HepG2 (cell line): ENCODE data around the gene C1orf115. TPM values are rescaled to one million over a fixed set of nuclear protein-coding genes. Genes with fewer than 3 reads are reported as not detected.

Experiments
- CEBPB ChIP-seq: IDR thresholded peaks from 2 replicates; pipeline ENCODE4 v1.6.1; 2011; ENCODE audit warnings: low read depth, low read length, improper control_type of control experiment, borderline replicate concordance
- GABPA ChIP-seq, 2 experiments: IDR thresholded peaks; 2 replicates each; pipeline ENCODE4 v1.6.1; 2011 to 2016; ENCODE audit warnings: low read depth in 2 of 2, low read length in 1 of 2, missing biosample characterization in 1 of 2, missing genetic modification characterization in 1 of 2
- GPN1 ChIP-seq: sonication (generic); formaldehyde crosslinking; IDR thresholded peaks from 2 replicates; pipeline ENCODE4 v1.5.1; 2020; ENCODE audit warnings: missing genetic modification reagents, borderline replicate concordance
- HNF4G ChIP-seq, 2 experiments: sonication (generic) in 1 of 2; formaldehyde crosslinking in 1 of 2; IDR thresholded peaks; 2 replicates each; pipeline versions ENCODE4 v1.4.0 to v1.6.1; 2011 to 2020; ENCODE audit warnings: borderline replicate concordance in 2 of 2, low read depth in 2 of 2, mild to moderate bottlenecking in 2 of 2, low read length in 1 of 2, missing genetic modification reagents in 1 of 2, moderate library complexity in 1 of 2
- KDM5B ChIP-seq: sonication (generic); formaldehyde crosslinking; IDR thresholded peaks from 2 replicates; pipeline ENCODE4 v1.4.0; 2020; ENCODE audit warnings: missing genetic modification reagents, mild to moderate bottlenecking, borderline replicate concordance
- KLF9 ChIP-seq: IDR thresholded peaks from 2 replicates; pipeline ENCODE4 v1.6.1; 2016; ENCODE audit warnings: low read depth
- SMARCC2 ChIP-seq: fragments of 450-650 bp; IDR thresholded peaks from 2 replicates; pipeline ENCODE4 v1.6.1; 2017; ENCODE audit warnings: antibody characterized with exemption, mild to moderate bottlenecking
- TAF15 ChIP-seq: fragments of 200-400 bp; formaldehyde crosslinking; IDR thresholded peaks from one replicate; pipeline ENCODE4 v1.6.1; 2018; ENCODE audit warnings: mild to moderate bottlenecking, low read depth, low read length; ENCODE audit not compliant: poor library complexity, severe bottlenecking
- U2AF2 ChIP-seq: fragments of 200-400 bp; formaldehyde crosslinking; IDR thresholded peaks from 2 replicates; pipeline ENCODE4 v1.6.1; 2017; ENCODE audit warnings: low read depth, mild to moderate bottlenecking, low read length
- YY1 ChIP-seq: IDR thresholded peaks from 2 replicates; pipeline ENCODE4 v1.6.1; 2011; ENCODE audit warnings: low read length, low read depth, moderate library complexity, mild to moderate bottlenecking; ENCODE audit not compliant: insufficient read depth, insufficient replicate concordance
- ZBTB21 ChIP-seq: sonication (generic); formaldehyde crosslinking; IDR thresholded peaks from 2 replicates; pipeline ENCODE4 v1.4.0; 2020; ENCODE audit warnings: missing genetic modification reagents
- ZIK1 ChIP-seq: sonication (generic); formaldehyde crosslinking; IDR thresholded peaks from 2 replicates; pipeline ENCODE4 v1.5.0; 2020; ENCODE audit warnings: mild to moderate bottlenecking, low read depth, missing genetic modification reagents, borderline replicate concordance
- ZNF180 ChIP-seq: sonication (generic); formaldehyde crosslinking; IDR thresholded peaks from 2 replicates; pipeline ENCODE4 v1.4.0; 2020; ENCODE audit warnings: low read depth, missing genetic modification reagents, borderline replicate concordance
- ZNF333 ChIP-seq: sonication (generic); formaldehyde crosslinking; IDR thresholded peaks from 2 replicates; pipeline ENCODE4 v1.4.0; 2020; ENCODE audit warnings: mild to moderate bottlenecking, missing genetic modification reagents, borderline replicate concordance
- ZNF430 ChIP-seq: sonication (generic); formaldehyde crosslinking; IDR thresholded peaks from 2 replicates; pipeline ENCODE4 v1.9.0; 2021; ENCODE audit warnings: mild to moderate bottlenecking, missing genetic modification reagents
- ZNF530 ChIP-seq: sonication (generic); formaldehyde crosslinking; IDR thresholded peaks from 2 replicates; pipeline ENCODE4 v1.5.0; 2020; ENCODE audit warnings: low read depth, mild to moderate bottlenecking, missing genetic modification reagents
- ZNF547 ChIP-seq: sonication (generic); formaldehyde crosslinking; IDR thresholded peaks from 2 replicates; pipeline ENCODE4 v1.5.1; 2020; ENCODE audit warnings: mild to moderate bottlenecking, missing genetic modification reagents
- ZNF598 ChIP-seq: sonication (generic); formaldehyde crosslinking; IDR thresholded peaks from 2 replicates; pipeline ENCODE4 v1.5.1; 2020; ENCODE audit warnings: mild to moderate bottlenecking, missing genetic modification reagents, borderline replicate concordance
- polyA plus RNA-seq, 8 experiments: library from polyadenylated mRNA; depleted of rRNA in 3 of 8; stranded (reverse) in 7 of 8; unstranded in 1 of 8; fragments of >200 nt; fragmentation: Illumina TruSeq in 4 of 8; extraction: Trizol in 4 of 8; gene quantifications; 2 replicates each; pipeline versions ENCODE4 v1.2.1 to v1.2.3, GENCODE V29; 2011 to 2016; ENCODE audit warnings: low read depth in 4 of 8, missing spikeins in 1 of 8, mixed read lengths in 1 of 8; ENCODE audit not compliant: insufficient read depth in 1 of 8
- total RNA-seq, 5 experiments: library from RNA; depleted of rRNA; stranded (reverse); fragments of >200 nt; fragmentation: Illumina TruSeq; extraction: Trizol; gene quantifications; 2 replicates each; pipeline ENCODE4 v1.2.3, GENCODE V29; 2016; ENCODE audit warnings: low read depth in 1 of 5
- TF ChIP-seq, protein P1 (sequence below): IDR thresholded peaks from 2 replicates; pipeline ENCODE4 v1.6.1; 2016; ENCODE audit warnings: mild to moderate bottlenecking, missing biosample characterization, missing genetic modification reagents
- TF ChIP-seq, protein P2 (sequence below): IDR thresholded peaks from 2 replicates; pipeline ENCODE4 v1.6.1; 2012; ENCODE audit warnings: low read depth, low read length, improper control_type of control experiment
- TF ChIP-seq, protein P3 (sequence below): fragments of 450-650 bp; IDR thresholded peaks from 2 replicates; pipeline ENCODE4 v1.6.1; 2017
- TF ChIP-seq, protein P4 (sequence below): sonication (generic); formaldehyde crosslinking; IDR thresholded peaks from 2 replicates; pipeline ENCODE4 v1.8.0; 2022; ENCODE audit warnings: mild to moderate bottlenecking, missing genetic modification reagents, moderate library complexity
- TF ChIP-seq, protein P5 (sequence below): sonication (generic); formaldehyde crosslinking; IDR thresholded peaks from 2 replicates; pipeline ENCODE4 v1.5.0; 2020; ENCODE audit warnings: missing genetic modification reagents

Gene C1orf115
- total and polyA plus RNA-seq, 2 of the 13 experiments (the other 11 are each of a cell fraction or from before 2014, with no cell fraction given): 25.2 to 85.9 TPM

DNA sequence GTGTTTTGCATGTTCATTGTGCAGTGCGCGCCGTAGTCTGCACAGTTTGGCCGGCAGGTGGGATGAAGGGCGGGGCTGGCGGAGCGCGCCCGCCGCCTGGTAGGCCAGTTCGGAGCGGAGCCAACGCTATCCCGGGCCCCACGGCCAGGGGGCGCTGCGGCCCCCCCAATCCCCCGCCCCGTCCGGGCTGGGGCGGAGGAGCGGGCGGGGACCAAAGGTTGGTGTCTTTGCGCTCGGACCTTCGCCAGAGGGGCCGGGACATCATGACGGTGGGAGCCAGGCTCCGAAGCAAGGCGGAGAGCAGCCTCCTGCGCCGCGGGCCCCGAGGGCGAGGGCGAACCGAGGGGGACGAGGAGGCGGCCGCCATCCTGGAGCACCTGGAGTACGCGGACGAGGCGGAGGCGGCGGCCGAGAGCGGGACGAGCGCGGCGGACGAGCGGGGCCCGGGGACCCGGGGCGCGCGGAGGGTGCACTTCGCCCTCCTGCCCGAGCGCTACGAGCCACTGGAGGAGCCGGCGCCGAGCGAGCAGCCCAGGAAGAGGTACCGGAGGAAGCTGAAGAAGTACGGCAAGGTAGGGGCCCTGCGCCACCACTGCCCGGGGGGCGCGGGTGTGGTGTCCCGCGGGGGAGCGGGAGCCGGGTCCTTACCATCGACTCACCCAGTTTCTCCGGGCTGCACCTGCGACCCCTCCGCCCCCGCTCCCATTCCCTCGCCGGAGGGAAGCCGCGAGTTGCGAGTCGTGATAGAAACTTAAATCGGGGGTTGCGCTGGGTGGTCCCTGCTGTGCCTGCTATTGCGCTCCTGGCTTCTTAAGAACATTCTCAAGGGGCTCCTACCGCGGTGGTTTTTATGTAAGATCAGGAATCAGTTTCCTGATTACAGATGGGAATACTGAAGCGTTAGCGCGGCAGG, at the start of gene C1orf115 (continued):
- peak; percentile 75 for TF ChIP-seq YY1
- TF ChIP-seq ZNF430 (CRISPR knock-in tag): peak; percentile 44; the same call in 1 of the 2 replicates
- no peak for TF ChIP-seq ZBTB21 (CRISPR knock-in tag)
- TF ChIP-seq, protein P1, sequence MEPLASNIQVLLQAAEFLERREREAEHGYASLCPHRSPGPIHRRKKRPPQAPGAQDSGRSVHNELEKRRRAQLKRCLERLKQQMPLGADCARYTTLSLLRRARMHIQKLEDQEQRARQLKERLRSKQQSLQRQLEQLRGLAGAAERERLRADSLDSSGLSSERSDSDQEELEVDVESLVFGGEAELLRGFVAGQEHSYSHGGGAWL (CRISPR knock-in tag): peak; percentile 46; the same call in 1 of the 2 replicates
- no peak for TF ChIP-seq ZNF180
- TF ChIP-seq SMARCC2: no peak
- peak; percentile 89 for TF ChIP-seq HNF4G (IDR thresholded peaks at IDR 0.05; ENCODE audit: borderline replicate concordance, low read depth, low read length)
- peak; percentile 97 for TF ChIP-seq HNF4G (CRISPR knock-in tag; IDR thresholded peaks at IDR 0.05; ENCODE audit: borderline replicate concordance, low read depth)
- no peak for TF ChIP-seq ZNF530
- no peak; the same call in 1 of the 2 replicates for TF ChIP-seq ZNF333 (CRISPR knock-in tag)
- TF ChIP-seq, protein P2, sequence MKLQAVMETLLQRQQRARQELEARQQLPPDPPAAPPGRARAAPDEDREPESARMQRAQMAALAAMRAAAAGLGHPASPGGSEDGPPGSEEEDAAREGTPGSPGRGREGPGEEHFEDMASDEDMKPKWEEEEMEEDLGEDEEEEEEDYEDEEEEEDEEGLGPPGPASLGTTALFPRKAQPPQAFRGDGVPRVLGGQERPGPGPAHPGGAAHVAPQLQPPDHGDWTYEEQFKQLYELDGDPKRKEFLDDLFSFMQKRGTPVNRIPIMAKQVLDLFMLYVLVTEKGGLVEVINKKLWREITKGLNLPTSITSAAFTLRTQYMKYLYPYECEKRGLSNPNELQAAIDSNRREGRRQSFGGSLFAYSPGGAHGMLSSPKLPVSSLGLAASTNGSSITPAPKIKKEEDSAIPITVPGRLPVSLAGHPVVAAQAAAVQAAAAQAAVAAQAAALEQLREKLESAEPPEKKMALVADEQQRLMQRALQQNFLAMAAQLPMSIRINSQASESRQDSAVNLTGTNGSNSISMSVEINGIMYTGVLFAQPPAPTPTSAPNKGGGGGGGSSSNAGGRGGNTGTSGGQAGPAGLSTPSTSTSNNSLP: no peak
- 0 out of 2 replicates have a peak, but pooled peaks have one; percentile 32 for TF ChIP-seq ZNF598 (CRISPR knock-in tag)
- TF ChIP-seq KLF9 (CRISPR knock-in tag): no peak
- no peak for TF ChIP-seq GABPA (IDR thresholded peaks at IDR 0.05; ENCODE audit: low read depth, low read length)
- TF ChIP-seq GABPA (CRISPR knock-in tag; IDR thresholded peaks at IDR 0.05; ENCODE audit: low read depth): no peak
- TF ChIP-seq KDM5B: peak; percentile 85; the same call in 1 of the 2 replicates
- TF ChIP-seq U2AF2: no peak
- TF ChIP-seq, protein P3, sequence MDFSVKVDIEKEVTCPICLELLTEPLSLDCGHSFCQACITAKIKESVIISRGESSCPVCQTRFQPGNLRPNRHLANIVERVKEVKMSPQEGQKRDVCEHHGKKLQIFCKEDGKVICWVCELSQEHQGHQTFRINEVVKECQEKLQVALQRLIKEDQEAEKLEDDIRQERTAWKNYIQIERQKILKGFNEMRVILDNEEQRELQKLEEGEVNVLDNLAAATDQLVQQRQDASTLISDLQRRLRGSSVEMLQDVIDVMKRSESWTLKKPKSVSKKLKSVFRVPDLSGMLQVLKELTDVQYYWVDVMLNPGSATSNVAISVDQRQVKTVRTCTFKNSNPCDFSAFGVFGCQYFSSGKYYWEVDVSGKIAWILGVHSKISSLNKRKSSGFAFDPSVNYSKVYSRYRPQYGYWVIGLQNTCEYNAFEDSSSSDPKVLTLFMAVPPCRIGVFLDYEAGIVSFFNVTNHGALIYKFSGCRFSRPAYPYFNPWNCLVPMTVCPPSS: no peak
- no peak for TF ChIP-seq CEBPB
- TF ChIP-seq GPN1 (CRISPR knock-in tag): no peak
- TF ChIP-seq ZNF547 (CRISPR knock-in tag): peak; percentile 70; the same call in 1 of the 2 replicates
- no peak for TF ChIP-seq ZIK1 (CRISPR knock-in tag)
- TF ChIP-seq, protein P4, sequence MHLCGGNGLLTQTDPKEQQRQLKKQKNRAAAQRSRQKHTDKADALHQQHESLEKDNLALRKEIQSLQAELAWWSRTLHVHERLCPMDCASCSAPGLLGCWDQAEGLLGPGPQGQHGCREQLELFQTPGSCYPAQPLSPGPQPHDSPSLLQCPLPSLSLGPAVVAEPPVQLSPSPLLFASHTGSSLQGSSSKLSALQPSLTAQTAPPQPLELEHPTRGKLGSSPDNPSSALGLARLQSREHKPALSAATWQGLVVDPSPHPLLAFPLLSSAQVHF (CRISPR knock-in tag): peak; percentile 72; the same call in 1 of the 2 replicates
- TF ChIP-seq, protein P5, sequence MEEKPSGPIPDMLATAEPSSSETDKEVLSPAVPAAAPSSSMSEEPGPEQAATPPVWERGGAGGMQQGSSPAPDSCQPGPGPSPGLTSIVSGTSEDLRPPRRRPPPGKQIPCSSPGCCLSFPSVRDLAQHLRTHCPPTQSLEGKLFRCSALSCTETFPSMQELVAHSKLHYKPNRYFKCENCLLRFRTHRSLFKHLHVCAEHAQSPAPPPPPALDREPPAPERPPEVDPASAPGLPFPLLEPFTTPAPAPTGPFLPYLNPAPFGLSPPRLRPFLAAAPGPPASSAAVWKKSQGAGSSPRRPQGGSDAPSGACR (CRISPR knock-in tag): peak; percentile 67; the same call in 1 of the 2 replicates
- TF ChIP-seq TAF15: no peak
